H1 (cell line): ENCODE measurements around the gene KCNG3.

Experiments
- CTCF ChIP-seq, 3 experiments: IDR thresholded peaks; 1 replicate in 2 of 3; 2 replicates in 1 of 3; pipeline versions ENCODE4 v1.5.1 to v1.6.1; 2011; ENCODE audit warnings: low read length in 3 of 3, mild to moderate bottlenecking in 3 of 3, inconsistent platforms in 2 of 3, low read depth in 1 of 3, moderate library complexity in 1 of 3; ENCODE audit not compliant: insufficient read depth in 1 of 3; ENCODE audit errors: control extremely low read depth in 1 of 3
- EZH2 ChIP-seq: fragments of 200-600 bp; sonication (generic); IDR thresholded peaks from 2 replicates; pipeline ENCODE4 v1.7.1; 2012; ENCODE audit warnings: low read depth, mild to moderate bottlenecking, moderate library complexity, low read length, inconsistent platforms; ENCODE audit not compliant: severe bottlenecking
- GABPA ChIP-seq: IDR thresholded peaks from 2 replicates; pipeline ENCODE4 v1.6.1; 2011; ENCODE audit warnings: mild to moderate bottlenecking, low read length, moderate library complexity, borderline replicate concordance; ENCODE audit not compliant: insufficient read depth
- NRF1 ChIP-seq: IDR thresholded peaks from 2 replicates; pipeline ENCODE4 v1.6.1; 2011; ENCODE audit warnings: mild to moderate bottlenecking, low read depth, low read length, improper control_type of control experiment
- PHF8 ChIP-seq: fragments of 200-600 bp; sonication (generic); conservative IDR thresholded peaks from 2 replicates; pipeline ENCODE4 v1.7.1; 2012; ENCODE audit warnings: low read depth, mild to moderate bottlenecking, inconsistent platforms, low read length, moderate library complexity
- POLR2AphosphoS5 ChIP-seq: IDR thresholded peaks from 2 replicates; pipeline ENCODE4 v1.6.1; 2011; ENCODE audit warnings: low read depth, low read length
- RBBP5 ChIP-seq: IDR thresholded peaks from 2 replicates; pipeline ENCODE4 v1.7.1; 2012; ENCODE audit warnings: low read depth, mild to moderate bottlenecking, inconsistent platforms, low read length, moderate library complexity, borderline replicate concordance
- SP2 ChIP-seq: IDR thresholded peaks from 2 replicates; pipeline ENCODE4 v1.6.1; 2012; ENCODE audit warnings: mild to moderate bottlenecking, low read length, inconsistent platforms

GRCh38 chr2:42430188-42430587 lies 63.6 kb downstream of the KCNG3 start:
- TF ChIP-seq CTCF (IDR thresholded peaks at IDR 0.05; ENCODE audit: control extremely low read depth in 1 of 3, insufficient read depth in 1 of 3, low read depth in 1 of 3, low read length in 3 of 3) (no peak), PHF8 (no peak), SP2 (no peak), RBBP5 (no peak), NRF1 (no peak), POLR2AphosphoS5 (no peak), GABPA (no peak), EZH2 (no peak)
